A549 (cell line): ENCODE results near the gene FAM32A. TPM values are rescaled to one million over a fixed set of nuclear protein-coding genes. Genes with fewer than 3 reads are reported as not detected.

Experiments used
- ATAC-seq, 2 experiments: fragments of 200-7000 bp in 1 of 2; fragments of >200 bp in 1 of 2; cut with Nextera tagmentation in 1 of 2; cut with Tn5 transposase in 1 of 2; 3 replicates each; pipeline versions ENCODE4 v1.8.0 to v1.9.1; 2018 to 2020; ENCODE audit warnings: mild to moderate bottlenecking in 1 of 2, moderate library complexity in 1 of 2
- CTCF ChIA-PET: fragments of 300-600 bp; sonication (Branson Sonifier 250); formaldehyde crosslinking; extraction: SDS; loops from one replicate; lab custom pipeline; 2021; ENCODE audit warnings: antibody characterized with exemption, inconsistent platforms; lab: Yijun Ruan, JAX
- POLR2A ChIA-PET: fragments of 350-600 bp; formaldehyde crosslinking; extraction: SDS; loops from one replicate; lab custom pipeline; 2021; ENCODE audit warnings: antibody characterized with exemption, inconsistent platforms; lab: Yijun Ruan, JAX
- DNase-seq, 2 experiments: peaks; one replicate each; pipeline versions ENCODE4 v3.0.0 to v3.0.0-alpha.2; 2011 to 2016; ENCODE audit warnings: low read depth in 1 of 2, low spot score in 1 of 2
- FAIRE-seq: peaks from 2 replicates; lab custom pipeline; 2011; peaks lifted over from hg19 to GRCh38; lab: Jason Lieb, UNC
- H3K27ac ChIP-seq, 2 experiments: fragments of >200 bp; sonication (Bioruptor Twin); formaldehyde crosslinking; 3 replicates each; pipeline ENCODE4 v1.5.1; 2016 to 2017
- H3K4me1 ChIP-seq: fragments of >200 bp; sonication (Bioruptor Twin); formaldehyde crosslinking; 3 replicates; pipeline ENCODE4 v1.6.1; 2016
- H3K4me2 ChIP-seq: fragments of >200 bp; sonication (Bioruptor Twin); formaldehyde crosslinking; 3 replicates; pipeline ENCODE4 v1.6.1; 2016
- H3K4me3 ChIP-seq: fragments of >200 bp; sonication (Bioruptor Twin); formaldehyde crosslinking; 3 replicates; pipeline ENCODE4 v1.5.1; 2016
- H3K9me3 ChIP-seq: fragments of >200 bp; sonication (Bioruptor Twin); formaldehyde crosslinking; 3 replicates; pipeline ENCODE4 v1.6.1; 2016
- CBX2 ChIP-seq: fragments of 200-600 bp; sonication (generic); IDR thresholded peaks from 2 replicates; pipeline ENCODE4 v1.6.1; 2016; ENCODE audit warnings: low read depth, mild to moderate bottlenecking, borderline replicate concordance
- CHD4 ChIP-seq: fragments of 200-600 bp; sonication (generic); IDR thresholded peaks from 2 replicates; pipeline ENCODE4 v1.6.1; 2016; ENCODE audit warnings: antibody characterized with exemption, mild to moderate bottlenecking, borderline replicate concordance
- ESRRA ChIP-seq: fragments of 150-350 bp; IDR thresholded peaks from 2 replicates; pipeline ENCODE4 v1.6.1; 2014; ENCODE audit warnings: mild to moderate bottlenecking, low read length, borderline replicate concordance
- FOSL2 ChIP-seq, 2 experiments: fragments of 450-650 bp in 1 of 2; fragments of >200 bp in 1 of 2; sonication (Bioruptor Twin) in 1 of 2; formaldehyde crosslinking; IDR thresholded peaks; 2 replicates each; pipeline versions ENCODE4 v1.5.0 to v1.6.1; 2016 to 2020; ENCODE audit warnings: mild to moderate bottlenecking in 1 of 2, moderate library complexity in 1 of 2
- HDAC2 ChIP-seq: fragments of 200-600 bp; sonication (generic); IDR thresholded peaks from 2 replicates; pipeline ENCODE4 v1.6.1; 2016
- HOXA7 ChIP-seq: fragments of 250-450 bp; sonication (Bioruptor Pico); IDR thresholded peaks from 2 replicates; pipeline ENCODE4 v1.5.0; 2020; ENCODE audit warnings: mild to moderate bottlenecking, moderate library complexity
- HOXB5 ChIP-seq: fragments of 250-450 bp; sonication (Bioruptor Pico); IDR thresholded peaks from 2 replicates; pipeline ENCODE4 v1.5.0; 2020; ENCODE audit warnings: mild to moderate bottlenecking, moderate library complexity
- JUN ChIP-seq, 2 experiments: fragments of >200 bp; sonication (Bioruptor Twin); formaldehyde crosslinking; IDR thresholded peaks; 2 replicates in 1 of 2; 3 replicates in 1 of 2; pipeline ENCODE4 v1.6.1; 2016 to 2017
- MAZ ChIP-seq: fragments of 150-350 bp; IDR thresholded peaks from 2 replicates; pipeline ENCODE4 v1.6.1; 2014; ENCODE audit warnings: antibody characterized with exemption, low read depth, low read length, borderline replicate concordance
- MYC ChIP-seq: IDR thresholded peaks from 2 replicates; pipeline ENCODE4 v1.6.1; 2012; ENCODE audit warnings: mild to moderate bottlenecking, inconsistent platforms, low read length, improper control_type of control experiment, borderline replicate concordance
- PHF8 ChIP-seq: fragments of 200-600 bp; sonication (generic); IDR thresholded peaks from 2 replicates; pipeline ENCODE4 v1.6.1; 2016; ENCODE audit warnings: low read depth, mild to moderate bottlenecking, antibody characterized with exemption, moderate library complexity, borderline replicate concordance
- POLR2A ChIP-seq: IDR thresholded peaks from 2 replicates; pipeline ENCODE4 v1.6.1; 2012; ENCODE audit warnings: mild to moderate bottlenecking, low read length
- RAD21 ChIP-seq, 2 experiments: fragments of >200 bp in 1 of 2; sonication (Bioruptor Twin) in 1 of 2; formaldehyde crosslinking in 1 of 2; IDR thresholded peaks in 1 of 2; conservative IDR thresholded peaks in 1 of 2; 2 replicates in 1 of 2; 3 replicates in 1 of 2; pipeline ENCODE4 v1.6.1; 2012 to 2018; ENCODE audit warnings: inconsistent platforms in 1 of 2
- RARB ChIP-seq: fragments of 250-450 bp; sonication (Bioruptor Pico); IDR thresholded peaks from 2 replicates; pipeline ENCODE4 v1.8.0; 2021; ENCODE audit warnings: mild to moderate bottlenecking, moderate library complexity
- REST ChIP-seq: fragments of 200-600 bp; sonication (generic); IDR thresholded peaks from 2 replicates; pipeline ENCODE4 v1.6.1; 2016; ENCODE audit warnings: antibody characterized with exemption, mild to moderate bottlenecking, moderate library complexity
- RFX5 ChIP-seq: fragments of 450-650 bp; IDR thresholded peaks from 2 replicates; pipeline ENCODE4 v1.7.1; 2014; ENCODE audit warnings: antibody characterized with exemption, mild to moderate bottlenecking, moderate library complexity
- TFCP2L1 ChIP-seq: fragments of 250-450 bp; sonication (Bioruptor Pico); IDR thresholded peaks from 2 replicates; pipeline ENCODE4 v1.5.0; 2021; ENCODE audit warnings: mild to moderate bottlenecking
- ZC3H11A ChIP-seq: fragments of 450-650 bp; IDR thresholded peaks from 2 replicates; pipeline ENCODE4 v1.6.1; 2014; ENCODE audit warnings: antibody characterized with exemption, mild to moderate bottlenecking
- WGBS: methylation state at CpG from one replicate; pipeline ENCODE4 v1.1.6; 2017; ENCODE audit errors: missing lambda C conversion rate; 5-methylcytosine and 5-hydroxymethylcytosine counted together
- polyA plus RNA-seq, 4 experiments: library from polyadenylated mRNA; depleted of rRNA in 3 of 4; stranded (reverse); fragments of >200 nt; fragmentation: RNase III in 1 of 4; extraction: RNeasy Plus Mini Kit Qiagen cat#74134 plus additional on column Dnase treatment in 1 of 4; gene quantifications; 2 replicates in 3 of 4; 3 replicates in 1 of 4; pipeline ENCODE4 v1.2.3, GENCODE V29; 2011 to 2017
- TF ChIP-seq, protein P1 (sequence below): fragments of 250-450 bp; sonication (Bioruptor Pico); IDR thresholded peaks from 2 replicates; pipeline ENCODE4 v1.5.0; 2021; ENCODE audit warnings: mild to moderate bottlenecking, moderate library complexity, borderline replicate concordance
- TF ChIP-seq, protein P2 (sequence below): IDR thresholded peaks from 2 replicates; pipeline ENCODE4 v1.6.1; 2012
- TF ChIP-seq, protein P3 (sequence below): IDR thresholded peaks from 2 replicates; pipeline ENCODE4 v1.6.1; 2012; ENCODE audit warnings: low read depth, borderline replicate concordance

FAM32A gene
- polyA plus RNA-seq, 2 of the 4 experiments (the other 2 are of a cell fraction), result 80.8 to 108 TPM

- ChIA-PET CTCF (interaction anchor here (0.8 to 3.1 kb wide), 4 partner anchors 9 to 567 kb away, joined by 3 to 14 read pairs (median 4); partner anchors contain the start of gene FAM32A), POLR2A (interaction anchor here (0.8 to 1.4 kb wide), 2 partner anchors 12 to 360 kb away, joined by 3 to 6 read pairs; partner anchors contain the start of gene FAM32A)
- peak overlapping the region; percentile 96 to 98 for H3K27ac ChIP-seq
- TF ChIP-seq MAZ (no peak), ZC3H11A (no peak)
- peak overlapping the region; percentile 98 for H3K4me2 ChIP-seq
- peaks cover 27% of the 10 kb centered on the region for H3K4me1 ChIP-seq
- no peak for ATAC-seq
- H3K4me3 ChIP-seq, result peak overlapping the region; percentile 88
- FAIRE-seq, result no peak
- 0% methylated on average over 2 of the region's 2 CpGs for WGBS
- no peaks in the 10 kb centered on the region for H3K9me3 ChIP-seq
- DNase-seq, result no peak
These were observed 12.0 kb downstream of the FAM32A start for GRCh38 chr19:16197188-16197621.

DNA sequence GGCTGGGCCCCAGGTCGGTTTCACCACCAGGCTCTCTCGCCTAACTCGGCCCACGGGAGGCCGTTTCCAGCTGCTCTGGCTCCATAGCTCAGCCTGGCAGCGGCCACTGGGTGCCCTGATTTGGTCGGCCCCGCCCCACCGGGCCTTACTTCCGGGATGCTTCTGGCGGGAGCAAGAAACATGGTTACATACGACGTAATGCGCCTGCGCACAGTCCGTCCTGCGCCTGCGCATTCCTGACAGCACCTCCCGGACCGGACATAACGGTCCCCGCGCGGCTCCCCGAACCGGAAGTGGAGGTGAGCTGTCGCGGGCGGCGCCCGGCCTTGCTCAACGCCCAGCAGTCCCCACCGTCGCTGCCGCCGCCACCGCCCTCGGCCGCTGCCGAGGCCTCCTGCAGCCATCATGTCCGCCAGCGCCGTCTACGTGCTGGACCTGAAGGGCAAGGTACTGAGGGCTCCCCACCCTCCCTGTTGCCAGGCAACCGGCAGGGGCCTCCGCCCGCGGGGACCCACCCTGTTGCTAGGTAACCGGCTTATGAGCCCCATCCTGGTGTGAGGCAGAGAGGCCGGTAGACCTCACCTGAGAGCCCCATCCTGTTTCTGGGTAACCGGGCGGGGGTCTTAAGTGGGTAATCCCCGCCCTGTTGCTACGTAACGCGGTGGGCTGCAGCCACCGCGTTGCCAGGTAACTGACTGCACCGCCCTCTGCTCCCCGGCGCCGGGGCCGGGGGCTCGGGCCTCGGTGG, 12.6 kb downstream of the FAM32A start, which contains the start of gene AP1M1:
AP1M1 (plus strand) TSS at position 290 of the 748 bp plus-strand sequence; CDS start at position 406, 116 bp downstream.
- FAIRE-seq, result no peak

DNA sequence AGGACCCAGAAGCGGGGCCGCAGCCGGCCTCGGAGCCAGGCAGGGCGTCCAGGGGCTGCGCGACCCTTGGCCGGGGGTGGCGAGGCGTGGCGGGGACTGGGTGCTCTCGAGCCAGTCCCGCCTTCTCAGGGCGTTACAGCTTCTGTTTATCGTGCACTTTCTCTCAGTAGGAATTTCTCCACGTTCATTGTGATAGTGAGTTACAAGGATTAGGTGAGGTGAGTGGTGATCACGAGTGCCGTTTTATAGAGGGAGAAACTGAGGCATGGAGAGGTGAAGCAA, 13.1 kb downstream of the FAM32A start:
- POLR2A ChIA-PET, result interaction anchor here (1.2 to 1.4 kb wide), 2 partner anchors 13 to 362 kb away, joined by 3 read pairs; partner anchors contain the start of gene FAM32A
- peak overlapping the region; percentile 97 for H3K4me2 ChIP-seq
- CTCF ChIA-PET, result no interaction called here
- 6% methylated on average over 10 of the region's 18 CpGs for WGBS
- H3K4me1 ChIP-seq, result peaks cover 27% of the 10 kb centered on the region
- H3K27ac ChIP-seq, result peak overlapping the region; percentile 96 to 98
- peak overlapping the region; percentile 88 for H3K4me3 ChIP-seq
- DNase-seq, result no peak
- peak in 1 of 2 experiments; percentile 16; a peak in 3 of 6 replicates for ATAC-seq
- no peak for FAIRE-seq
- TF ChIP-seq MAZ (no peak), MYC (no peak), REST (no peak), FOSL2 (IDR thresholded peaks at IDR 0.05) (no peak), FOSL2 (CRISPR knock-in tag; IDR thresholded peaks at IDR 0.05) (no peak), CHD4 (no peak), RARB (CRISPR knock-in tag) (no peak), HOXB5 (no peak), ESRRA (no peak), HOXA7 (no peak)
- TF ChIP-seq, protein P1, sequence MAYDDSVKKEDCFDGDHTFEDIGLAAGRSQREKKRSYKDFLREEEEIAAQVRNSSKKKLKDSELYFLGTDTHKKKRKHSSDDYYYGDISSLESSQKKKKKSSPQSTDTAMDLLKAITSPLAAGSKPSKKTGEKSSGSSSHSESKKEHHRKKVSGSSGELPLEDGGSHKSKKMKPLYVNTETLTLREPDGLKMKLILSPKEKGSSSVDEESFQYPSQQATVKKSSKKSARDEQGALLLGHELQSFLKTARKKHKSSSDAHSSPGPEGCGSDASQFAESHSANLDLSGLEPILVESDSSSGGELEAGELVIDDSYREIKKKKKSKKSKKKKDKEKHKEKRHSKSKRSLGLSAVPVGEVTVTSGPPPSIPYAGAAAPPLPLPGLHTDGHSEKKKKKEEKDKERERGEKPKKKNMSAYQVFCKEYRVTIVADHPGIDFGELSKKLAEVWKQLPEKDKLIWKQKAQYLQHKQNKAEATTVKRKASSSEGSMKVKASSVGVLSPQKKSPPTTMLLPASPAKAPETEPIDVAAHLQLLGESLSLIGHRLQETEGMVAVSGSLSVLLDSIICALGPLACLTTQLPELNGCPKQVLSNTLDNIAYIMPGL (CRISPR knock-in tag), result no peak
- TF ChIP-seq, protein P2, sequence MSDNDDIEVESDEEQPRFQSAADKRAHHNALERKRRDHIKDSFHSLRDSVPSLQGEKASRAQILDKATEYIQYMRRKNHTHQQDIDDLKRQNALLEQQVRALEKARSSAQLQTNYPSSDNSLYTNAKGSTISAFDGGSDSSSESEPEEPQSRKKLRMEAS, result no peak
- TF ChIP-seq, protein P3, sequence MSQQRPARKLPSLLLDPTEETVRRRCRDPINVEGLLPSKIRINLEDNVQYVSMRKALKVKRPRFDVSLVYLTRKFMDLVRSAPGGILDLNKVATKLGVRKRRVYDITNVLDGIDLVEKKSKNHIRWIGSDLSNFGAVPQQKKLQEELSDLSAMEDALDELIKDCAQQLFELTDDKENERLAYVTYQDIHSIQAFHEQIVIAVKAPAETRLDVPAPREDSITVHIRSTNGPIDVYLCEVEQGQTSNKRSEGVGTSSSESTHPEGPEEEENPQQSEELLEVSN, result no peak
- H3K9me3 ChIP-seq, result no peaks in the 10 kb centered on the region

More for the DNA sequence above, 12.6 kb downstream of the FAM32A start, which contains the start of gene AP1M1:
- peak within 1 kb of the TSS; percentile 88 for H3K4me3 ChIP-seq
- H3K4me2 ChIP-seq, result peak within 1 kb of the TSS; percentile 98
- peak within 1 kb of the TSS; percentile 96 to 98 for H3K27ac ChIP-seq
- under 1% methylated on average over 14 of the region's 65 CpGs for WGBS
- peaks cover 27% of the 10 kb centered on the region for H3K4me1 ChIP-seq
- ChIA-PET POLR2A (interaction anchor here (0.8 to 1.4 kb wide), 3 partner anchors 13 to 361 kb away, joined by 3 to 6 read pairs (median 3); partner anchors contain the start of gene FAM32A), CTCF (interaction anchor here (0.8 to 1.7 kb wide), 3 partner anchors 9 to 568 kb away, joined by 3 to 4 read pairs (median 4); no protein-coding TSS in a partner anchor)
- peak; percentile 93 to 97 for DNase-seq
- H3K9me3 ChIP-seq, result no peaks in the 10 kb centered on the region
- peak; percentile 97 for ATAC-seq
- peak; percentile 72; the same call in 1 of the 2 replicates for TF ChIP-seq PHF8
- no peak for TF ChIP-seq MAZ
- TF ChIP-seq, protein P2, result peak; percentile 54; the same call in 1 of the 2 replicates
- TF ChIP-seq JUN (IDR thresholded peaks at IDR 0.05), result peak in 1 of 2 experiments; percentile 80; a peak in 2 of 5 replicates
- TF ChIP-seq POLR2A, result peak; percentile 54; the same call in 1 of the 2 replicates
- TF ChIP-seq RFX5, result no peak
- no peak for TF ChIP-seq CBX2
- TF ChIP-seq, protein P3, result peak; percentile 58; the same call in 1 of the 2 replicates
- no peak for TF ChIP-seq RAD21 (conservative IDR thresholded peaks at IDR 0.05 in 1 of 2, IDR thresholded peaks at IDR 0.05 in 1 of 2)
- TF ChIP-seq HDAC2, result no peak
- no peak for TF ChIP-seq HOXA7
- TF ChIP-seq TFCP2L1, result no peak
